Measurements from ENCODE around the gene AFDN.

- TF ChIP-seq CTCF (IDR thresholded peaks at IDR 0.05; ENCODE audit: insufficient read depth, low read length, poor library complexity, severe bottlenecking) = no peak
- no peak for TF ChIP-seq EZH2phosphoT487 (conservative IDR thresholded peaks at IDR 0.05; ENCODE audit: low read length)
These were observed 22.3 kb upstream of the AFDN start for GRCh38 chr6:167804281-167805013.

Measured in SU-DHL-6 (cell line).